GM11168 (cell line): ENCODE results near the gene DUSP16.

ENCODE experiments used
- in situ Hi-C: fragments of 300-500 bp; cut with MboI; formaldehyde crosslinking; loops from one replicate; pipeline ENCODE4 v1.12.0; 2022; ENCODE audit warnings: low sequenced_read_pairs; ENCODE audit not compliant: unreplicated experiment

The DUSP16 gene

GRCh38 chr12:12425001-12425400 is 137.7 kb downstream of the DUSP16 start:
- in situ Hi-C loops, result no loop called here
